ENCODE data around the gene BRD2. TPM values are rescaled to one million over a fixed set of nuclear protein-coding genes. Genes with fewer than 3 reads are reported as not detected.

Gene BRD2
- total RNA-seq, 2 experiments from 2014 or later = 219 to 235 TPM

DNA sequence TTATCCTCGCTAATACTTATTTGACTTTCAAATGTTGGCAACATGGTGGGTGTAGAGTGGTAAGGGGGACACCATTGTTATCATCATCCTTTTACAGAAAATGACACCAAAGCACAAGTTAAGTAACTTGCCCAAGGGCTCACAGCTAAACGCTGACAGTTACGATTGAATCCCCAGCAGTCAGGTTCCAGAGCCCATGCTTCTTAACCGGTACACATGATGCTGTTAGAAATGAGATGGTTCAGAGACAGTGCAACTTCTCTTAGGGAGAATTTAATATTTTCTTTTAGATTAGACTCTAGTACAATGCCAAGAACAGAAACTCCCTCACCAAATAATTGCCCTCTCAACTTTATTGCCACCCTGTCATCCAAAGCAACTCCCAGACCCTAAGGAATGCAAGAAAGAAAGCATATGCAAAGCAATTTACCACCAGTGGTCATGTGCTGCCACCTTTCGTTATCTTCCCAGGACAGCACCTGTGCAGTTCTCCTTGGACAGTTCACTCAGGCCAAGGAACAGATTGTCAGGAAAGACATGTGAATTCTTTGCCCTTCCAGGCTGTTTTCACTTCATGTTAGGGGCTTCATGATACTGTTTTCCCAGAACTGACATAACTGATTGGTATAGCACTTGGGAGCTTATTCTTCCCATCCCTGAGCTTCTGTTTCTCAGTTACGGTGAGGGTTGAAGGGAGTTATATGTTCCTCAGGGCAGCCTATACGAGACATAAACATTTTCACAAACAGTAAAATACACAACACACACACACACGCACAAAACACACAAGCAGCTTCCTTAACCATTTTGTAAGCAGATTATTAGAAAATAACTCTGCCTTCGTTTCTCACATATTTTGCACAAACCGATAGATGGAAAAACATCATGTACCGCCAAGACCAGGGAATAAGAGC, 20.6 kb upstream of the BRD2 start:
- ChIA-PET CTCF (interaction anchor here (0.7 to 11.2 kb wide), 16 partner anchors 9 to 79 kb away, joined by 3 to 372 read pairs (median 4); partner anchors contain the start of gene HLA-DMB), POLR2A (interaction anchor here (1.0 to 30.4 kb wide), 3 partner anchors 15 to 53 kb away, joined by 3 to 852 read pairs (median 5); partner anchors contain the start of gene BRD2)
- no peaks in the 10 kb centered on the region for H3K36me3 Mint-ChIP-seq (ENCODE audit: low read depth)
- ATAC-seq (no peak), DNase-seq (peak; percentile 62)
- no peaks in the 10 kb centered on the region for H3K27me3 Mint-ChIP-seq
- H3K27ac Mint-ChIP-seq = no peak overlapping the region
- H3K9me3 Mint-ChIP-seq = peaks cover 5% of the 10 kb centered on the region
- H3K4me1 Mint-ChIP-seq (ENCODE audit: low read depth) = peaks cover 72% of the 10 kb centered on the region
- intact Hi-C loops (cut with micrococcal nuclease) = no loop called here
- peak; percentile 68 for TF ChIP-seq CTCF (IDR thresholded peaks at IDR 0.05)
- no peak overlapping the region for H3K4me3 Mint-ChIP-seq

DNA sequence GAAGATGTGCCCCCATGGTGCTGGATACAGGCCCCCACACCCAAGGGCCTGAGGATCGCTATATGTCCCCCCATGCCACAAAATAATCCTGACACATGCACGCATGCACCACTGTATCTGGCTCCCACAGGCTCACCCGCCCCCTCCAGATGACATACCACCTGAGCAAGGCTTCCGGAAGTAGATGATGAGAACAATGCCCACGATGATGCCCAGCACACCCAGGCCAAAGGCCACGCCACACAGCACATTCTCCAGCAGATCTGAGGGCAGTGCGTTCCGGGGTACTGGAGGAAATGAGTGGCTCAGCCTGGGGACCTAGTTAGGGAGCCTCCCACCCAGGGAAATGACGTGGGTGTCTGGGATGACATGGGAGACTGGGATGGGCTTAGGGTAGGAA, 19.3 kb upstream of the BRD2 start:
- no peaks in the 10 kb centered on the region for H3K36me3 Mint-ChIP-seq (ENCODE audit: low read depth)
- intact Hi-C loops (cut with micrococcal nuclease) = no loop called here
- ATAC-seq = no peak
- no peak for DNase-seq
- no peak overlapping the region for H3K4me3 Mint-ChIP-seq
- POLR2A ChIA-PET = interaction anchor here (1.2 to 30.4 kb wide), 2 partner anchors 15 to 28 kb away, joined by 3 to 852 read pairs; partner anchors contain the start of gene BRD2
- no peaks in the 10 kb centered on the region for H3K27me3 Mint-ChIP-seq
- H3K9me3 Mint-ChIP-seq = peaks cover 5% of the 10 kb centered on the region
- H3K4me1 Mint-ChIP-seq (ENCODE audit: low read depth) = peaks cover 75% of the 10 kb centered on the region
- CTCF ChIA-PET = interaction anchor here (1.1 to 11.2 kb wide), 3 partner anchors 11 to 45 kb away, joined by 3 to 372 read pairs (median 246); partner anchors contain the start of genes BRD2 and HLA-DMB
- H3K27ac Mint-ChIP-seq = no peak overlapping the region
- no peak for TF ChIP-seq CTCF (IDR thresholded peaks at IDR 0.05)

DNA sequence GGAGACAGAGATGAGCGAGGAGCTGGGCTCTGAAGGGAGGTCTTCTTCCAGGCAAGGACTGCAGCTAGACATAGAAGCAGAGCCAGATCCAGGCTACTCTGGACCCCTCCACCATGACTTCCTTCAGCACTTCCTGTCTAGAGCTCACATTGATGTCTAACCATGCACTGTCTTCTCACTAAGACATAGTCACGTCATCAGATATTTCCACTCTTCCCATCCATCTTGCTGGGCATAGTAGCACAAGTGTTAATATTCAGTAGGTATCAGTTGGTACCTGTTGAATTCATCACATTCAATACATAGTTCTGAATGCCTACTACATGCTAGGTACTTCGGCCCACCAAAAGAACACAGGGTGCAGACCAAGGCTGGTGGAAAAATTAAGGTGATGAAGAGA, 18.4 kb upstream of the BRD2 start:
- Mint-ChIP-seq H3K27ac (no peak overlapping the region), H3K9me3 (peaks cover 2% of the 10 kb centered on the region), H3K27me3 (no peaks in the 10 kb centered on the region), H3K36me3 (ENCODE audit: low read depth) (no peaks in the 10 kb centered on the region), H3K4me1 (ENCODE audit: low read depth) (peaks cover 73% of the 10 kb centered on the region), H3K4me3 (no peak overlapping the region)
- intact Hi-C loops (cut with micrococcal nuclease) = loop anchor here (5.0 kb wide), 1 partner anchor 58 kb away; no protein-coding TSS in a partner anchor
- ChIA-PET CTCF (interaction anchor here (1.3 to 11.2 kb wide), 7 partner anchors 10 to 82 kb away, joined by 4 to 372 read pairs (median 13); partner anchors contain the start of genes BRD2 and HLA-DMB), POLR2A (interaction anchor here (1.2 to 30.4 kb wide), 6 partner anchors 14 to 112 kb away, joined by 3 to 852 read pairs (median 4); partner anchors contain the start of genes BRD2 and TAP2)
- no peak for TF ChIP-seq CTCF (IDR thresholded peaks at IDR 0.05)
- ATAC-seq (no peak), DNase-seq (no peak)

- TF ChIP-seq CTCF (IDR thresholded peaks at IDR 0.05) = no peak
- ATAC-seq = no peak
- POLR2A ChIA-PET = interaction anchor here (1.2 to 30.4 kb wide), 6 partner anchors 14 to 112 kb away, joined by 3 to 852 read pairs (median 4); partner anchors contain the start of genes BRD2 and TAP2
- Mint-ChIP-seq H3K4me3 (no peak overlapping the region), H3K4me1 (ENCODE audit: low read depth) (peaks cover 73% of the 10 kb centered on the region), H3K36me3 (ENCODE audit: low read depth) (no peaks in the 10 kb centered on the region), H3K27ac (no peak overlapping the region), H3K27me3 (no peaks in the 10 kb centered on the region), H3K9me3 (peaks cover 2% of the 10 kb centered on the region)
- intact Hi-C loops (cut with micrococcal nuclease) = loop anchor here (5.0 kb wide), 1 partner anchor 58 kb away; no protein-coding TSS in a partner anchor
- DNase-seq = no peak
- CTCF ChIA-PET = interaction anchor here (0.8 to 11.2 kb wide), 9 partner anchors 9 to 112 kb away, joined by 3 to 372 read pairs (median 5); partner anchors contain the start of genes BRD2, HLA-DMB and TAP2
These were observed 17.9 kb upstream of the BRD2 start for GRCh38 chr6:32950449-32950848.
